Osteoblast (primary cell): ENCODE data around the gene PTPRT. TPM values are rescaled to one million over a fixed set of nuclear protein-coding genes. Genes with fewer than 3 reads are reported as not detected.

Source experiments
- DNase-seq: peaks from one replicate; pipeline ENCODE4 v3.0.0; 2011; ENCODE audit warnings: low spot score, mixed read lengths; ENCODE audit not compliant: insufficient read length; ENCODE audit errors: missing footprints
- H2AFZ ChIP-seq: 2 replicates; pipeline ENCODE4 v1.6.0; 2011; ENCODE audit warnings: mild to moderate bottlenecking, low read length
- H3K27ac ChIP-seq: 2 replicates; pipeline ENCODE4 v1.5.1; 2011; ENCODE audit warnings: mild to moderate bottlenecking, low read depth, low read length, moderate library complexity
- H3K27me3 ChIP-seq: 2 replicates; pipeline ENCODE4 v1.6.0; 2012; ENCODE audit warnings: mild to moderate bottlenecking, control low read depth, inconsistent platforms, low read length, moderate library complexity; ENCODE audit not compliant: insufficient read depth
- H3K36me3 ChIP-seq: 2 replicates; pipeline ENCODE4 v1.5.1; 2011; ENCODE audit warnings: mild to moderate bottlenecking, low read length, control low read depth, moderate library complexity; ENCODE audit not compliant: insufficient read depth
- H3K4me1 ChIP-seq: 2 replicates; pipeline ENCODE4 v1.5.1; 2011; ENCODE audit warnings: mild to moderate bottlenecking, low read length, control low read depth, moderate library complexity; ENCODE audit not compliant: insufficient read depth
- H3K4me2 ChIP-seq: 2 replicates; pipeline ENCODE4 v1.6.0; 2011; ENCODE audit warnings: mild to moderate bottlenecking, low read length; ENCODE audit not compliant: insufficient read depth
- H3K4me3 ChIP-seq: fragments of 200-600 bp; sonication (generic); 3 replicates; pipeline ENCODE4 v1.5.1; 2012; ENCODE audit warnings: mild to moderate bottlenecking, low read length, inconsistent platforms; ENCODE audit not compliant: insufficient read depth
- H3K79me2 ChIP-seq: 2 replicates; pipeline ENCODE4 v1.6.0; 2012; ENCODE audit warnings: mild to moderate bottlenecking, low read length, control low read depth, inconsistent platforms; ENCODE audit not compliant: insufficient read depth
- H3K9me3 ChIP-seq: 2 replicates; pipeline ENCODE4 v1.5.1; 2011; ENCODE audit warnings: low read depth, low read length, control low read depth
- H4K20me1 ChIP-seq: 2 replicates; pipeline ENCODE4 v1.6.0; 2012; ENCODE audit warnings: mild to moderate bottlenecking, low read length, control low read depth; ENCODE audit not compliant: insufficient read depth
- total RNA-seq: library from RNA; depleted of rRNA; stranded (reverse); fragments of >200 nt; gene quantifications from 2 replicates; pipeline ENCODE4 v1.2.3, GENCODE V29; 2012
- TF ChIP-seq, protein P1 (sequence below): IDR thresholded peaks from 2 replicates; pipeline ENCODE4 v1.5.1; 2011; ENCODE audit warnings: mild to moderate bottlenecking, low read depth, low read length, moderate library complexity; ENCODE audit errors: extremely low read depth

The PTPRT gene
- total RNA-seq, 1 donor, result not detected

DNA sequence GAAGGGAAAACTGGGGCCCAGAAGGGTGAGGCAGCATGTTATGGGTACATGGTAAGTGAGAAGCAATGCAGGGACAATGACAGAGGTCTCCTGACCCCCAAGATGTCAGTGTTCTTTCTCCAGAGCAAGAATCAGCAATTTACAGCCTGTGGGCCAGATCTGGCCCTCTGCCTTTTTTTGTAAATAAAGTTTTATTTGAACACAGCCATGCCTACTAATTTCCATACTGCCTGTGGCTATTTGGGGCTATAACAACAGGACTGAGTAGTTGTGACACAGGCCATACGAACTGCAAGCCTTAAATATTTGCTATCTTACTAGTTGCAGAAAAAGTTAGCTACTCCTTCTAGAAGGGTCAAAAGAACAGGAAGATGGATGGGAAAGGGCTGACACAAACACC lies 52.5 kb downstream of the PTPRT start:
- Histone ChIP-seq H3K9me3 (no peaks in the 10 kb centered on the region), H3K4me1 (no peaks in the 10 kb centered on the region), H3K27ac (no peak overlapping the region), H4K20me1 (no peaks in the 10 kb centered on the region), H3K27me3 (no peaks in the 10 kb centered on the region), H2AFZ (no peak overlapping the region), H3K4me3 (no peak overlapping the region), H3K79me2 (no peaks in the 10 kb centered on the region), H3K4me2 (no peak overlapping the region), H3K36me3 (no peaks in the 10 kb centered on the region)
- no peak for DNase-seq
- TF ChIP-seq, protein P1, sequence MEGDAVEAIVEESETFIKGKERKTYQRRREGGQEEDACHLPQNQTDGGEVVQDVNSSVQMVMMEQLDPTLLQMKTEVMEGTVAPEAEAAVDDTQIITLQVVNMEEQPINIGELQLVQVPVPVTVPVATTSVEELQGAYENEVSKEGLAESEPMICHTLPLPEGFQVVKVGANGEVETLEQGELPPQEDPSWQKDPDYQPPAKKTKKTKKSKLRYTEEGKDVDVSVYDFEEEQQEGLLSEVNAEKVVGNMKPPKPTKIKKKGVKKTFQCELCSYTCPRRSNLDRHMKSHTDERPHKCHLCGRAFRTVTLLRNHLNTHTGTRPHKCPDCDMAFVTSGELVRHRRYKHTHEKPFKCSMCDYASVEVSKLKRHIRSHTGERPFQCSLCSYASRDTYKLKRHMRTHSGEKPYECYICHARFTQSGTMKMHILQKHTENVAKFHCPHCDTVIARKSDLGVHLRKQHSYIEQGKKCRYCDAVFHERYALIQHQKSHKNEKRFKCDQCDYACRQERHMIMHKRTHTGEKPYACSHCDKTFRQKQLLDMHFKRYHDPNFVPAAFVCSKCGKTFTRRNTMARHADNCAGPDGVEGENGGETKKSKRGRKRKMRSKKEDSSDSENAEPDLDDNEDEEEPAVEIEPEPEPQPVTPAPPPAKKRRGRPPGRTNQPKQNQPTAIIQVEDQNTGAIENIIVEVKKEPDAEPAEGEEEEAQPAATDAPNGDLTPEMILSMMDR, result no peak

DNA sequence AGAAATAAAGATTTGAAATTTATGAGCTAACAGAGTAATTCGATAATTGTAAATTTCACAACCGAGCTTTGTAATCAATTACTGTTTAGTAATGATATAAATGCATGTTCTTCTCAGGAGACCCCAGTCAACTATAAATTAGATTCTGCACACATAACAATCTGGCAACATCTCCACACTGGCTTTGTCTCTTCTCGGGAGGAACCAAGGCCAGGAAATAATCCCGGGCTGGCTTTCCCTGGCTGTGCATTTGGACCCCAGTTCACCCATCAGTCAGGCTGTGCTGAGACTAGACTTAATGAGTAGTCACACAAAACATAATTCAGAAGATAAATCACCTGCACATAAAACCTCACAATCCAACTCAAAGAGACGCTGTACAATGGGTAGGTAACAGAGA lies 65.5 kb downstream of the PTPRT start:
- no peak overlapping the region for H3K27ac ChIP-seq
- H3K4me2 ChIP-seq, result no peak overlapping the region
- H3K79me2 ChIP-seq, result no peaks in the 10 kb centered on the region
- H3K9me3 ChIP-seq, result no peaks in the 10 kb centered on the region
- no peaks in the 10 kb centered on the region for H3K4me1 ChIP-seq
- H4K20me1 ChIP-seq, result no peaks in the 10 kb centered on the region
- no peaks in the 10 kb centered on the region for H3K36me3 ChIP-seq
- no peak overlapping the region for H3K4me3 ChIP-seq
- H2AFZ ChIP-seq, result no peak overlapping the region
- TF ChIP-seq, protein P1, result no peak
- H3K27me3 ChIP-seq, result no peaks in the 10 kb centered on the region
- DNase-seq, result no peak

DNA sequence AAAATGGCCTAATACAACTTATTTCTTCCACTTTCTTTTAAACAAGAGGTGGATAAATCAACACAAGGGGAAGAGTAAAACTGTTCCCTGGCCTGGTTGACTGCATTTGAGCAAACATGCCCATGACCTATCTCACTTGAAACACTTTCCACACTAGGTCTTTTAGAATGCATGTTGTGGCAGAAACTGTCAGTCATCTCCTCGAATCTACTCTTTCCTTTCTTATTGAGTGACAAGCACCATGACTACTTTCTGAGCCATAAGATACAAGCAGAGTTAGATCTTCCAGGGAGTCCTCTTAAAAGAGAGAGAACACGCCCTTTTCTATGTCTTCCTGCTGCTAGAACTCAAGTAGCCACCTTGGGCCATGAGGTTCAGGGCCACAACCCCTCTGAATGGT lies 66.5 kb downstream of the PTPRT start:
- no peaks in the 10 kb centered on the region for H3K9me3 ChIP-seq
- no peak overlapping the region for H3K4me3 ChIP-seq
- H3K4me1 ChIP-seq, result no peaks in the 10 kb centered on the region
- no peak overlapping the region for H2AFZ ChIP-seq
- H3K27ac ChIP-seq, result no peak overlapping the region
- DNase-seq, result no peak
- no peak overlapping the region for H3K4me2 ChIP-seq
- H3K36me3 ChIP-seq, result no peaks in the 10 kb centered on the region
- TF ChIP-seq, protein P1, result no peak
- no peaks in the 10 kb centered on the region for H4K20me1 ChIP-seq
- no peaks in the 10 kb centered on the region for H3K27me3 ChIP-seq
- H3K79me2 ChIP-seq, result no peaks in the 10 kb centered on the region

DNA sequence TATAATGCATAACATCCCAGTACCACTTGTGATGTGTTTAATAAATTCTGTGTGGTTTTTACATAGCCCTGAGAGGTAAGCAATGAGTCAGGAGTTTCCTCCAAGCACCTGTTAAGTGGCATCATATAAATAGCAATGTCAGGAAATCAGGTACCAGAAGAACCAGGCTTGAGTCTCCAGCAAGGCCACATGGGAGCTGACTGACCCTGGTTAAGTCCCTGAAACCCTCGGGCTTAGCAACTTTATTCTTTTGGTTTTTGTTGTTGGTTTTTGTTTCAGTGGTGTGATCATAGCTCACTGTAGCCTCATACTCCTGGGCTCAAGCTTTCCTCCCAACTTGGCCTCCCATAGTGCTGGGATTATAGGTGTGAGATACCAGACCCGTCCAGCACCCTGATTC lies 70.0 kb downstream of the PTPRT start:
- no peak overlapping the region for H3K4me3 ChIP-seq
- H3K27me3 ChIP-seq, result no peaks in the 10 kb centered on the region
- H3K4me2 ChIP-seq, result no peak overlapping the region
- H2AFZ ChIP-seq, result no peak overlapping the region
- H3K27ac ChIP-seq, result no peak overlapping the region
- TF ChIP-seq, protein P1, result no peak
- peaks cover 5% of the 10 kb centered on the region for H3K9me3 ChIP-seq
- no peaks in the 10 kb centered on the region for H3K79me2 ChIP-seq
- no peaks in the 10 kb centered on the region for H3K4me1 ChIP-seq
- no peaks in the 10 kb centered on the region for H4K20me1 ChIP-seq
- no peak for DNase-seq
- H3K36me3 ChIP-seq, result no peaks in the 10 kb centered on the region
